Stimulated activated CD4-positive, alpha-beta T cell treated with anti-CD3 and anti-CD28 coated beads, Interleukin-4, amount 100 ng/mL, for 4 hours (primary cell): ENCODE data around the gene GDF9.

Experiments used
- DNase-seq, 2 experiments: peaks; one replicate each; pipeline ENCODE4 v3.0.0-alpha.2; 2020

GDF9 gene

DNA sequence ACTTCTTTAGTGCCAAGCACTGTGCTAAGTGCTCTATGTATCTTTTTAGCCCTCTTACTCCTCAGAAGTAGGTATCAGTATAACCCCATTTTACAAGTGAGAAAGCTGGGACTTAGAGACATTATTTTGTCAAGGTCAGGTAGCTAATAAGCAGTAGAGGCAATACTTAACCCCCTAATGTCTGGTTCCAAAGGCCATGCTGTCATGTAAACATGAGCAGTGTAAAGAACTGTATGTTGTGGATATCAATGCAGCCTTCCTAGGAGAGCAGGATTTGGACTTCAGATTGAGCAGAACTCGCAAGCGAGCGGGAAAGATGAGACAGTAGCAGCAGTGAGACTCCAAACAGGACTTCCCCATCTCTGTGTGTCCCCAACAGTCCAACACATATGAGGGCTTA, 32.2 kb downstream of the GDF9 start:
- no peak for DNase-seq

GRCh38 chr5:132832612-132833011, 33.7 kb downstream of the GDF9 start:
- no peak for DNase-seq

DNA sequence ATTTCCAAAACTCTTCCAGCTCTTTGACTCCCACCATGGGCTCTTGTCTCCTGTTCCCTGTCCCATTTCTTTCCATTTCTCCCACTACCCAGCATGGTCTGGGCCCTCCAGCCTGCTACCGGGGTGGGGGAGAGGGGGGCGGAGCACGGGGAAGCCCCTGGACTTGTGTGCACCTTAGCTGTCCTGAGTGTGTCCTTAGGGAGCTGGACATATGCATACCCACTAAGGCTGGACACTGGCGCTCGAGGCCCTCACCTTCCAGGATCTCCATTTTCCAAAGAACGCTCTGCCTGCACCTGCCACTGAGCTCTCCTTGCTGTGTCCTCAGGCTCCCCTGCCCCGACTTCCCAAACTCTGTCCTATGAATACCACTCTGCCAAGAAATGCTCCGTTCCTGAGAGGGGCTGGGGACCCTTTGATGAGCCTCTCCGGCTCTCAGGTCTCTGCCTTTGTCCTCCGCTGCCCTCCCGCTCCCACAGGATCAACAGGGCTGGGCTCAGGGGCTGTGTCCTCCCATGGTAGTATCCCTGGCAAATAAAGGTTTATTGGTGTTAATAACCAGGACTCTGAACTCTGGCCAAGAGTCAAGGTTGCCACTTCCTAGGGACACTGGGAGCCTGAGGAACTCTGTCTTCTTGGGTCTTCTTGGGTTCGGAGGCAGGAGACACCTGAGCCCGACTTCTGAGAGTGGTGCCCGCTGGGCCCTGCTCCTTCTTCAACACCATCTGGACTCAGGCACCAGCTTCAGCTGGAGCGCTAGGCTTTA, 35.0 kb downstream of the GDF9 start:
- no peak for DNase-seq

- peak; percentile 12 to 23 for DNase-seq
These were observed 35.7 kb downstream of the GDF9 start, which contains the start of gene SHROOM1 for GRCh38 chr5:132830436-132831094. TSS of gene SHROOM1 (minus strand) at chr5:132830647. CDS start at chr5:132826140, 4,507 bp downstream.

GRCh38 chr5:132829742-132830435, 36.4 kb downstream of the GDF9 start:
- DNase-seq, result peak; percentile 58 to 75

- DNase-seq, result no peak
These were observed 37.3 kb downstream of the GDF9 start for GRCh38 chr5:132828846-132829494.

DNA sequence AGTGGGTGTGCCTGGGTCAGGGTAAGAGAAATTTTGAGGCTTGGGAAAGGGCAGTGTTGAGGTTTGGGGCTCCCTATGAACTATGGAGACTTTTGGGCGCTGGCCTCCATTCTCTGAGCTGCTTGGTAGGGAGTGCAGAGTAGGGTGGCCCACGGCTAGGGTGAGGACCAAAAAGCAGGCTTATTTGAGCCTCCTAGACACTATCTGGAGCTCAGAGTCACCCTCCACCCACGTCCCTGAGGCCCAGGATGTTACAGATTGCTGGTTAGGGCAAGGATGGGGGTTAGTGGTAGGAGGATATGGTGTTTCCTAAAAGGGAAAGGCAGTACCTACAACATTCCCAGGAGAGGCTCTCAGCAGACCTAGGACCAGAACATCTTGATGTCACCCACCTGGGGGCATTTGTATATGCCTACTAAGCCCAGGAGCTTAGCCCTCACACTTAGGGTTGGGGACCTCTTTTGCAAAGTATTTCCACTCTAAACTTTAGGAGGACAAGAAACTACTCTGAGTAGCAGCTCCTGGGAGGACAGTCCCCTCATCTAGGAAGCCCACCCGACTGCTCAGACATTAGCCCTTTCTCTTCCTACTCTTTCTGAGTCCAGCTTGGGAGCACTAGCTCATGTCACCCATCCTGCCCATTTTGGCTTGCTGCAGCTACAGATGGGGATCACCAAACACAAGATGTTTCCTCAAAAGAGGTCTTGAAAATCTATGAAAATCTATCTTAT, 38.2 kb downstream of the GDF9 start:
- no peak for DNase-seq

DNA sequence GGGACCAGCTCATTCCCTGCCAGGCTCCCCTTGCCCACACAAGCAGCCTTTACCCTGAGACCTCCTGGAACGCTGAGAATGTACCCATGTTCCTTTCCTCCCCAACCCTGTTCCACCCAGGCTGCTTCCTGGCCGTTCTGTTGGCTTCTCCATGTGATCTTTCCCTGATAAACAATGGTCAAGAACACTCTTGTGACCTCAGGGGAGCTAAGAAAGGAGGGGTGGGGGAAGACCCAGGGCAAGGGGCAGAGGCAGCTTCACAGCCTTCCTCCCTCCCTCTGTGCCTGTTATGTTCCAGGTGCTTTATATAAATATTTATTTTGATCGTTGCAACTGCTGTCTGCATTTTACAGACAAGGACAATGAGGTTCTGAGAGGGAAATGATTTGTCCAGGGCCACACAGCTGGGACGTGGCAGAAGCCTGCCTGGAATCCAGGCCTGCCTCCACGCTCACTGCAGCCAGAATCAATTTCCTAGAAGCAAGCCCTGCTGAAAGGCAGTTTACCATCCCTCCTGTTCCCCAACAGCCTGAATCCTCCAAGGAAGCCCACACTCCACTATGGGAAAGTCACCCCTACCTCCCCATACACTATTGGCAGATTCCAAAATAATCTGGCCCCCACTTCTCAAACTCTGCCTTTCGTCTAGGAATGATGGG, 39.7 kb downstream of the GDF9 start:
- DNase-seq, result no peak

DNA sequence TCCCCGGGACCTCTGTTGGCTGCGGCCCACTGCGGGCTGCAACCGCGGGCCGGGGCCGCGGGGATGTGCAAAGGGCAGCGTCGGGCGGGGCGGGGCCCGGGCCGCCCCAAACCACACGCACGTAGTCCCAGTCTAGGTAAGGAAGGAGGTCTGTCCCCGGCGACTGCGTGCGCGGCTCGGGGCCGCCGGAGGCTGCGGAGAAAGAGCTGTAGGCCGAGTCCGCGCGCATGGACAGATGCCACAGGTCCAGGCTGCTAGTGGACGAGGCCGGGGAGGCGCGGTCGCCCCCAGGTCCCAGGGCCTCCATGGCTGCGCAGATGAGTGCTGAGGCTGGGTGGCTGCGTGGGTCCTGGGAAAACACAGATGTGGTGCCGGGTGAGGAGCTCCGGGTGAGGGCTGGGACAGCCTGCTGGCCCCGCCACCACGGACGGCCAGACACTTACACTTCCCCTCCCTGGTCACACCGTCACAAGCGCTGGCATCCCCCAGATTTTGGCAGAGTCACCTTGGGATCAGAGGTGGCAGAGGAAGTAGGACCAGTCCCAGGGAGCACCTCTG, 40.4 kb downstream of the GDF9 start:
- peak in 1 of 2 experiments; percentile 13 for DNase-seq

GRCh38 chr5:132825033-132825833, 41.0 kb downstream of the GDF9 start:
- DNase-seq, result no peak

DNA sequence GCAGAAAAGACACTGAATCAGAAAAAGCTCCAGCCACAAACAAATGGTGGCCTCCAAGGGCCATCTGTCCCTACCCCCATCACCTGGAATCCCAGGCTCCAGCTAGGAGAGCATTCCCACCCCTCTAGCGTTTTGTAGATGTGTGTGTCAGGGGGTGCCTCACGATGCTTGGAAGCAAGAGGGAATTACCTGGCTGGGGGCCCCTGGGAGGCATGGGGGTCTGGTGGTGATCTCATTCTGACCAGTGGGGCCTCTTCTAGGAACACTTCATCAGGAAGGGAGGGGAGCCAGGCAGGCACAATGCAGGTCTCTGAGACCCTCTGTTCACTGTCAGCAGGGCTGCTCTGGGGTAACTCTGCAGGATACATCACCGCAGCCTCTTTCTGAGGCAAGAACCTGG, 41.8 kb downstream of the GDF9 start:
- no peak for DNase-seq

- no peak for DNase-seq
These were observed 42.7 kb downstream of the GDF9 start for GRCh38 chr5:132823481-132824050.

GRCh38 chr5:132822650-132823480, 43.4 kb downstream of the GDF9 start:
- DNase-seq, result peak in 1 of 2 experiments; percentile 16

DNA sequence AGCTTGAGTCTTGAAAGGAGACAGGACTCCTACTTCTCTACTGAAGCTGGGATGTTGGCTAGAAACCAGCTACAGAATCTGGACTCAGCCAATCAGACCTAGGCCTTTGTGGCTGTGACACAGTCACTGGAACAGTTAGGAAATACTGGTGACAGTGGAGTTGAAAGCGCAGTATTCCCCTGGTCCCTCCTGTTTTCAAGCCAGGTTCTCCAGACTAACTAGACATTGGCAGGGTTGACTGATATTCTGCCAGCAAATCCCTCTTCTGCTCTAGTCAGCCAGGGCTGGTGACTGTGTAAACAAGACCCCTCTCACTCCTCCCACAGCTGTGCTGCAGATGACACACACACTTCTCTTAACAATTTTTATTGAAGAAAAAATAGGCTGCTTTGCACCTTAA, 44.5 kb downstream of the GDF9 start:
- no peak for DNase-seq

- DNase-seq, result no peak
These were observed 44.9 kb downstream of the GDF9 start for GRCh38 chr5:132821350-132821749.

DNA sequence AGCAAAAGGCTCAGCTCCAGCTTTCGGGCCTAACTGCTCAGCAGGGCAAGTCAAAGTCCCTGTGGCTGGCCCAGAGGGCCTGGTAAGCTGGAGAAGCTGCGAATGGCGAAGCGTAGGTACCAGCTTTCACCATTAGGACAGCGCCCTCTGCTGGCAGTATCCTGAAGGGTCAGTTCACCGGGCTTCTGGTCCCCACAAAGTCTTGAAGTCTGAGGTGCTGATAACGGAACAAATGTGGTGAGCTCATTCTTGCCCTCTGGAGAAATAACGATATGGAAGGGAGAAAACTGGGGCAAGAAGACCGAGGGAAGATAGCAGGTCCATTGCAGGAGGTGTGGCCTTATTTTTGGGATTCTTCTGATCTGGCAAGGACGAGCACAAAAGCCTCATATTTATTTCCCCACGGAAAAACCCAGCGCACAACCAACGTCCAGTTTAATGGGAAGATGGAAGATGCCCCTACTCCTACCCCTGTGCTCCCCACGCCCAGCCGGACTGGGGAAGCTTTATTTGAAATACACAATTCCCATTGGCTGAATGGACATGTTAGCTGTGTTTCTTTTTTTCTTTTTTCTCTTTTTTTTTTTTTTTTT, 46.0 kb downstream of the GDF9 start:
- peak; percentile 79 to 85 for DNase-seq

- no peak for DNase-seq
These were observed 46.8 kb downstream of the GDF9 start for GRCh38 chr5:132819468-132819867.

GRCh38 chr5:132817011-132817410, 49.3 kb downstream of the GDF9 start:
- DNase-seq, result no peak

- no peak for DNase-seq
These were observed 49.7 kb downstream of the GDF9 start for GRCh38 chr5:132816554-132816953.
